IMR-90 (cell line): ENCODE results near the gene SLC35E3. TPM values are rescaled to one million over a fixed set of nuclear protein-coding genes. Genes with fewer than 3 reads are reported as not detected.
A peak's percentile ranks its signal among the peaks of the same experiment; 100 is the strongest.

ENCODE experiments used
- ATAC-seq: fragments of 200-7000 bp; cut with Tn5 transposase; 2 replicates; pipeline ENCODE4 v1.9.1; 2020; ENCODE audit warnings: low read depth, mild to moderate bottlenecking, moderate library complexity
- BruUV-seq: library from RNA; stranded (reverse); fragments of 400-500 nt; replicated peaks from 2 replicates; lab custom pipeline; 2021; lab: Mats Ljungman, UMichigan
- CTCF ChIA-PET: fragments of 300-600 bp; formaldehyde crosslinking; extraction: SDS; loops from one replicate; lab custom pipeline; 2021; ENCODE audit warnings: antibody characterized with exemption; lab: Yijun Ruan, JAX
- POLR2A ChIA-PET: fragments of 300-600 bp; sonication (Branson Sonifier 250); formaldehyde crosslinking; loops from one replicate; lab custom pipeline; 2022; ENCODE audit warnings: antibody characterized with exemption; ENCODE audit not compliant: unreplicated experiment; lab: Charles Lee
- DNase-seq: peaks from one replicate; pipeline ENCODE4 v3.0.0; 2013
- H2AFZ ChIP-seq: replicated peaks from 2 replicates; pipeline ENCODE3; 2013; ENCODE audit warnings: low read length, mild to moderate bottlenecking; ENCODE audit not compliant: poor library complexity
- H2AK5ac ChIP-seq: 2 replicates; pipeline ENCODE4 v1.6.1; 2013; ENCODE audit warnings: low read depth, low read length, inconsistent platforms
- H2AK9ac ChIP-seq: replicated peaks from 2 replicates; pipeline ENCODE3; 2013; ENCODE audit warnings: mild to moderate bottlenecking, low read depth, low read length, moderate library complexity; ENCODE audit not compliant: poor library complexity
- H2BK120ac ChIP-seq: 2 replicates; pipeline ENCODE4 v1.6.1; 2013; ENCODE audit warnings: low read depth, low read length, inconsistent platforms
- H2BK15ac ChIP-seq: 3 replicates; pipeline ENCODE4 v1.6.1; 2013; ENCODE audit warnings: low read depth, low read length, inconsistent platforms
- H2BK20ac ChIP-seq: 2 replicates; pipeline ENCODE4 v1.6.1; 2013; ENCODE audit warnings: low read depth, mild to moderate bottlenecking, inconsistent platforms, low read length, moderate library complexity
- H2BK5ac ChIP-seq: 2 replicates; pipeline ENCODE4 v1.6.1; 2013; ENCODE audit warnings: mild to moderate bottlenecking, low read depth, low read length, inconsistent platforms; ENCODE audit not compliant: poor library complexity, severe bottlenecking
- H3K14ac ChIP-seq: replicated peaks from 2 replicates; pipeline ENCODE4 v1.6.1; 2013; ENCODE audit warnings: low read depth, low read length, inconsistent platforms
- H3K18ac ChIP-seq: 2 replicates; pipeline ENCODE4 v1.6.1; 2013; ENCODE audit warnings: low read depth, low read length, control low read depth
- H3K23ac ChIP-seq: 2 replicates; pipeline ENCODE4 v1.6.1; 2013; ENCODE audit warnings: low read depth, low read length, inconsistent platforms
- H3K27ac ChIP-seq: 2 replicates; pipeline ENCODE4 v1.5.1; 2013; ENCODE audit warnings: mild to moderate bottlenecking, control low read depth, low read length; ENCODE audit not compliant: insufficient read depth
- H3K27me3 ChIP-seq: 2 replicates; pipeline ENCODE4 v1.6.1; 2013; ENCODE audit warnings: low read length; ENCODE audit not compliant: control insufficient read depth, insufficient read depth
- H3K36me3 ChIP-seq: 2 replicates; pipeline ENCODE4 v1.6.1; 2013; ENCODE audit warnings: low read length, mixed read lengths; ENCODE audit not compliant: control insufficient read depth, insufficient read depth
- H3K4ac ChIP-seq: 2 replicates; pipeline ENCODE4 v1.6.1; 2013; ENCODE audit warnings: low read depth, low read length, inconsistent platforms
- H3K4me1 ChIP-seq: 2 replicates; pipeline ENCODE4 v1.6.1; 2013; ENCODE audit warnings: low read length, mixed read lengths; ENCODE audit not compliant: control insufficient read depth, insufficient read depth
- H3K4me2 ChIP-seq: 2 replicates; pipeline ENCODE4 v1.6.1; 2013; ENCODE audit warnings: low read depth, mild to moderate bottlenecking, control low read depth, low read length, moderate library complexity
- H3K4me3 ChIP-seq: 2 replicates; pipeline ENCODE4 v1.5.1; 2013; ENCODE audit warnings: low read depth, mild to moderate bottlenecking, control low read depth, low read length, moderate library complexity; ENCODE audit not compliant: insufficient read depth
- H3K56ac ChIP-seq: 2 replicates; pipeline ENCODE4 v1.6.1; 2013; ENCODE audit warnings: low read length, inconsistent platforms; ENCODE audit not compliant: insufficient read depth; ENCODE audit errors: extremely low read depth
- H3K79me1 ChIP-seq, 2 experiments: 2 replicates each; pipeline ENCODE4 v1.6.1; 2013; ENCODE audit warnings: low read length in 2 of 2, inconsistent platforms in 1 of 2, low read depth in 1 of 2
- H3K9ac ChIP-seq: 2 replicates; pipeline ENCODE4 v1.6.1; 2013; ENCODE audit warnings: low read depth, low read length, control low read depth
- H3K9me1 ChIP-seq: 2 replicates; pipeline ENCODE4 v1.6.1; 2013; ENCODE audit warnings: low read length, inconsistent platforms; ENCODE audit not compliant: insufficient read depth
- H3K9me3 ChIP-seq: 2 replicates; pipeline ENCODE4 v1.6.1; 2013; ENCODE audit warnings: low read length; ENCODE audit not compliant: control insufficient read depth, insufficient read depth
- H4K20me1 ChIP-seq: 2 replicates; pipeline ENCODE4 v1.6.1; 2013; ENCODE audit warnings: low read length, inconsistent platforms; ENCODE audit not compliant: insufficient read depth
- H4K5ac ChIP-seq: 2 replicates; pipeline ENCODE4 v1.6.1; 2013; ENCODE audit warnings: mild to moderate bottlenecking, low read depth, low read length, control low read depth
- H4K8ac ChIP-seq, 2 experiments: 2 replicates each; pipeline ENCODE4 v1.6.1; 2013; ENCODE audit warnings: low read depth in 2 of 2, low read length in 2 of 2, control low read depth in 1 of 2, inconsistent platforms in 1 of 2
- H4K91ac ChIP-seq: 2 replicates; pipeline ENCODE4 v1.6.1; 2013; ENCODE audit warnings: low read depth, low read length, inconsistent platforms; ENCODE audit not compliant: insufficient read depth
- CEBPB ChIP-seq: IDR thresholded peaks from 2 replicates; pipeline ENCODE4 v1.6.1; 2012; ENCODE audit warnings: low read depth, low read length, improper control_type of control experiment
- CHD1 ChIP-seq: IDR thresholded peaks from 2 replicates; pipeline ENCODE4 v1.6.1; 2012; ENCODE audit warnings: low read depth, low read length, improper control_type of control experiment
- CTCF ChIP-seq: conservative IDR thresholded peaks from 2 replicates; pipeline ENCODE4 v1.5.1; 2012; ENCODE audit warnings: mild to moderate bottlenecking, low read depth, low read length, improper control_type of control experiment
- ELK1 ChIP-seq: fragments of 150-350 bp; IDR thresholded peaks from 2 replicates; pipeline ENCODE4 v1.6.1; 2016; ENCODE audit warnings: low read depth, mild to moderate bottlenecking, low read length, moderate library complexity, borderline replicate concordance
- FOS ChIP-seq: fragments of 150-350 bp; IDR thresholded peaks from 2 replicates; pipeline ENCODE4 v1.6.1; 2016; ENCODE audit warnings: low read depth, low read length
- MAFK ChIP-seq: IDR thresholded peaks from 2 replicates; pipeline ENCODE4 v1.6.1; 2012; ENCODE audit warnings: low read depth, low read length, improper control_type of control experiment
- SMC3 ChIP-seq: fragments of 150-350 bp; IDR thresholded peaks from 2 replicates; pipeline ENCODE4 v1.6.1; 2016; ENCODE audit warnings: low read depth, mild to moderate bottlenecking, antibody characterized with exemption, low read length, moderate library complexity
- WGBS, 2 experiments: methylation state at CpG; one replicate each; pipeline versions ENCODE4 v1.1.5 to v1.1.7; 2013; ENCODE audit warnings: missing lambda C conversion rate in 2 of 2; ENCODE audit not compliant: insufficient read length in 1 of 2; ENCODE audit errors: extremely low coverage in 2 of 2; 5-methylcytosine and 5-hydroxymethylcytosine counted together
- dilution Hi-C: fragments of 300-500 bp; cut with HindIII; formaldehyde crosslinking; loops from one replicate; pipeline ENCODE4 v1.14.3; 2018; ENCODE audit warnings: low sequenced_read_pairs; ENCODE audit not compliant: unreplicated experiment
- in situ Hi-C: fragments of 300-500 bp; cut with MboI; formaldehyde crosslinking; loops from 3 replicates; pipeline ENCODE4 v1.14.3; 2019; ENCODE audit warnings: low sequenced_read_pairs, inconsistent platforms, mixed read lengths
- intact Hi-C: fragments of 100-400 bp; cut with micrococcal nuclease; formaldehyde crosslinking; loops from 2 replicates; pipeline ENCODE4 v1.10.0; 2022
- polyA plus RNA-seq, 3 experiments: library from polyadenylated mRNA; depleted of rRNA; stranded (reverse); fragments of >200 nt; gene quantifications; 2 replicates each; pipeline ENCODE4 v1.2.3, GENCODE V29; 2012; ENCODE audit warnings: low replicate concordance in 1 of 3
- total RNA-seq: library from RNA; depleted of rRNA; stranded (reverse); fragments of >200 nt; gene quantifications from 2 replicates; pipeline ENCODE4 v1.2.3, GENCODE V29; 2012

SLC35E3 gene
- total and polyA plus RNA-seq, 2 of the 4 experiments (the other 2 are of a cell fraction), result 3.6 to 5.1 TPM

DNA sequence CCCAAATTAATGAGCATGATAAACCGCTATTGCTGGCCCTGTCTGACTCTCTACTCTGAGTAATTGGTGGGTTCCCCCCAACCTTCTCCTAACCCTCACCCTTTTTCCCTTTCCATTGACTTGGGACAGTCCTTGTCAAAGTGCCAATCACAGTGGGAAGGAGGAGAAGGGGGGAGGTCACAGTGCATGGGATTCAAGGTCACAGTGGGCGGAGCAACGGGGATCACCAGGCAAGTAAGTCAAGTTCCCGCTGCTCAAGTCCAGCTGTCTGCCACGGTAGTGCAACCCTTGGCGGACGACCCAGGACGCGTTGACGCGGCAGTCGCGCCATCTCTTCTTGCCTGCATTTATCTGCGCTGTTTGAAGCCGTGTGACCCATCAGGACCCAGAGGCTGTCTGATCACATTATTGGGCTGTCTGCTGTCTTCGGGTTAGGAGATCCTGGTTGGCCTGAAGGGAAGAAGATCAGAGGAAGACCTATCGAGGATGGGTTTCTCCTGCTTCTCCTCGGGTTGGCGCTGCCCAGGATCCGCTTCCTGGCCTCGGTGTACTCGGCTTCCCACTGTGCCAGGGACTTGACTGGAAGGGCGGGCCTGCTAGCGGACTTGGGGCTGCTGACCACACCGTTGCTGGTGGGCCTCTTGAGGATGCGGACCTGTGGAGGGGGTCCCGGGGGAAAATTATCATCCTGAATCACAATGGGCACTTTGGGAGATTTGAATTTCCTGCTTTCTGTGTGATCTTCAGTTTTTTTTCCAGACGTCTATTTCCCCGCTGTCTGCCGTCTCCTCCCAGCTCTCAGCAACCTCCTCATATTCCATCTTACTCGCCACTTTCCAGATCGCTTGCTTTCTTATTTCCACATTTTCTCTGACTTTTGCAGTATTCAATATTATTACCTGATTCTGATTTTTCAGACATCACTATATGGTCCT lies 58.9 kb downstream of the SLC35E3 start:
- H3K18ac ChIP-seq, result no peak overlapping the region
- H3K56ac ChIP-seq, result no peak overlapping the region
- H3K9me3 ChIP-seq, result no peaks in the 10 kb centered on the region
- intact Hi-C loops, result loop anchor here (5.0 to 10.0 kb wide), 3 partner anchors 73 to 763 kb away; partner anchors contain the start of gene IL26
- no peak overlapping the region for H3K4me3 ChIP-seq
- H3K4me2 ChIP-seq, result no peak overlapping the region
- H4K8ac ChIP-seq, result no peak overlapping the region
- no peak overlapping the region for H2BK5ac ChIP-seq
- no peak overlapping the region for H3K14ac ChIP-seq
- TF ChIP-seq FOS, result no peak
- TF ChIP-seq CEBPB, result no peak
- TF ChIP-seq ELK1, result no peak
- no peak for TF ChIP-seq MAFK
- no peak for TF ChIP-seq CHD1
- TF ChIP-seq SMC3, result no peak
- TF ChIP-seq CTCF, result no peak
- H2BK20ac ChIP-seq, result no peak overlapping the region
- no peak overlapping the region for H3K9ac ChIP-seq
- H4K91ac ChIP-seq, result no peak overlapping the region
- in situ Hi-C loops, result no loop called here
- WGBS, 2 experiments, result 74 to 100% methylated on average over 1 to 15 of the region's 32 CpGs
- no peak overlapping the region for H2AFZ ChIP-seq
- H4K5ac ChIP-seq, result no peak overlapping the region
- ATAC-seq (no peak), DNase-seq (no peak)
- ChIA-PET POLR2A (no interaction called here), CTCF (no interaction called here)
- H3K36me3 ChIP-seq, result peaks cover 3% of the 10 kb centered on the region
- no peaks in the 10 kb centered on the region; the same call in 1 of the 2 replicates for H3K9me1 ChIP-seq
- no peak overlapping the region for H2BK15ac ChIP-seq
- no TSS peak for BruUV-seq
- no peak overlapping the region for H2BK120ac ChIP-seq
- peak overlapping the region; percentile 37 for H2AK9ac ChIP-seq
- H3K27me3 ChIP-seq, result no peaks in the 10 kb centered on the region
- H3K4me1 ChIP-seq, result peaks cover 2% of the 10 kb centered on the region; the same call in 1 of the 2 replicates
- dilution Hi-C loops, result no loop called here
- no peak overlapping the region; the same call in 1 of the 2 replicates for H3K4ac ChIP-seq
- no peaks in the 10 kb centered on the region; the same call in none of the 2 replicates for H4K20me1 ChIP-seq
- peak overlapping the region; percentile 8; the same call in 1 of the 2 replicates for H2AK5ac ChIP-seq
- H3K27ac ChIP-seq, result no peak overlapping the region
- H3K23ac ChIP-seq, result no peak overlapping the region
- H3K79me1 ChIP-seq, result peaks cover 0 to 6% of the 10 kb centered on the region in 2 experiments; a peak in 1 of 4 replicates
